ENCODE measurements around the gene HMGN3.

DNA sequence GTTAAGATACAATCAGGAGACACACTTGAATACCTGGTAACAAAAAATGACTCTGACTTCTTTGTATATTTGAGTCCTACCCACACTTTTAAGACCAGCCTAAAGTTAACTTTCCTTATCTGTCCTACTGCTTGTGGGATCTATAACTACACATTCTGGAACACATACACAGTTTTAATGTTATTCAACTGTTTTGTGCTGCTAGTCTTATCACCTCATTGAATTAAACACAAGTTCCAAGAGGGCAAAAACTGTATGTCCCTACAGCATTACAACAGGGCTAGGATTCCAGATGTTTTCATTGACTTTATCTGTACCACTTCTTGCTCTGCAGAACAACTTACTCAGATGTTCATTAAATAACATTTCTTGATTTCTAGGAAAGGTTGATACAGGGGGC lies 2.8 kb downstream of the HMGN3 start:
- TF ChIP-seq, protein P1, sequence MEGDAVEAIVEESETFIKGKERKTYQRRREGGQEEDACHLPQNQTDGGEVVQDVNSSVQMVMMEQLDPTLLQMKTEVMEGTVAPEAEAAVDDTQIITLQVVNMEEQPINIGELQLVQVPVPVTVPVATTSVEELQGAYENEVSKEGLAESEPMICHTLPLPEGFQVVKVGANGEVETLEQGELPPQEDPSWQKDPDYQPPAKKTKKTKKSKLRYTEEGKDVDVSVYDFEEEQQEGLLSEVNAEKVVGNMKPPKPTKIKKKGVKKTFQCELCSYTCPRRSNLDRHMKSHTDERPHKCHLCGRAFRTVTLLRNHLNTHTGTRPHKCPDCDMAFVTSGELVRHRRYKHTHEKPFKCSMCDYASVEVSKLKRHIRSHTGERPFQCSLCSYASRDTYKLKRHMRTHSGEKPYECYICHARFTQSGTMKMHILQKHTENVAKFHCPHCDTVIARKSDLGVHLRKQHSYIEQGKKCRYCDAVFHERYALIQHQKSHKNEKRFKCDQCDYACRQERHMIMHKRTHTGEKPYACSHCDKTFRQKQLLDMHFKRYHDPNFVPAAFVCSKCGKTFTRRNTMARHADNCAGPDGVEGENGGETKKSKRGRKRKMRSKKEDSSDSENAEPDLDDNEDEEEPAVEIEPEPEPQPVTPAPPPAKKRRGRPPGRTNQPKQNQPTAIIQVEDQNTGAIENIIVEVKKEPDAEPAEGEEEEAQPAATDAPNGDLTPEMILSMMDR (conservative IDR thresholded peaks at IDR 0.05) = no peak
- TF ChIP-seq ZFX (IDR thresholded peaks at IDR 0.05) = no peak

Measured in C4-2B (cell line).